Fibroblast of peridontal ligament (primary cell): ENCODE data around the gene TMEM239.

Source experiments
- DNase-seq: peaks from one replicate; pipeline ENCODE4 v3.0.0-alpha.2; 2010; ENCODE audit errors: extremely low read depth

TMEM239 gene

GRCh38 chr20:2849529-2849928, 33.4 kb downstream of the TMEM239 start:
- DNase-seq, result no peak

GRCh38 chr20:2851086-2851485, 34.9 kb downstream of the TMEM239 start:
- DNase-seq, result no peak

- peak; percentile 75 for DNase-seq
Observed at GRCh38 chr20:2858591-2858990, 42.4 kb downstream of the TMEM239 start.

- DNase-seq, result peak; percentile 65
Observed at GRCh38 chr20:2859330-2860121, 43.4 kb downstream of the TMEM239 start.

- DNase-seq, result no peak
Observed at GRCh38 chr20:2864626-2865025, 48.5 kb downstream of the TMEM239 start.

- DNase-seq, result no peak
Observed at GRCh38 chr20:2865101-2865500, 48.9 kb downstream of the TMEM239 start.

- DNase-seq, result no peak
Observed at GRCh38 chr20:2865630-2866029, 49.5 kb downstream of the TMEM239 start.

- no peak for DNase-seq
Observed at GRCh38 chr20:2866236-2866635, 50.1 kb downstream of the TMEM239 start.

GRCh38 chr20:2867081-2867864, 51.1 kb downstream of the TMEM239 start:
- no peak for DNase-seq
